HG03139 (cell line): Measurements from ENCODE around the gene LPO.

Source experiments
- ATAC-seq: cut with Tn5 transposase; IDR thresholded peaks from one replicate; pipeline ENCODE4 v1.9.1; 2021; ENCODE audit not compliant: unreplicated experiment

The LPO gene

GRCh38 chr17:58238147-58238634, at the start of gene LPO:
Gene LPO (plus strand): TSS chr17:58238584. CDS start chr17:58242980, 4,396 bp downstream.
- ATAC-seq = no peak

DNA sequence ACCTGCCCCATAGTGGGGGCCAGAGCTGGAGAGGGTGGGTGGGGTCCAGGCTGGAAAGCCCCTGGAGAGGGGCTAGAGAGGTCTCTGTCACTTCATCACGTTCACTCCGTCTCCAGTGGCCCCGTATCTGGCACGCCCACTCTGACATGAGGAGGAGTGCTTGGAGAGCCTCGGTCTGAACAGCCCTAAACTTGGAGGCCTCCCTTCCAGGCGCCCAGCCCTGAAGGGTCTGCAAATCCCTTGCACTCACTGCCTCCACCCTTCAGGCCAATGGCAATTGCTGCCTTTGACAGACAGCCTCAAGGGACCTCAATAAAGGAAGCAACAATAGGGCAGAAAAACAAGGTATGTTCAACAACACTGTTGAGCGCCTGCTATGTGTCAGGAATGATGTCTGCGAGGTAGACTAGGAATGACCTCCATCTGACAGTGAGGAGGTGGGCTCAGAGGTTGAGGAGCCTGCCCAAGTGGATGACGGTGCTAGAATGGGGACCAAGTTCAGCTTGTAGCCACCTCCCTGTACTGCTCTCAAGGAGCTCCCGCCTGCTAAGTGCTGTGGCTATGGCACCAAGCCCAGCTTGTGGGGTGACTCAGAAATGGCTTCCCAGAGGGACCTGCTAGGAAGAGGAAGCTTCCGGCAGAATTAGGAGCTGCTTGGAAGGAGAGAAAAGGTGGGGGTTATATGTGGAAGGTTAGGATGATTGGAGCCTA, 48.8 kb upstream of the LPO start:
- ATAC-seq = no peak

- ATAC-seq = no peak
Measured at GRCh38 chr17:58191241-58191896, 47.0 kb upstream of the LPO start.

DNA sequence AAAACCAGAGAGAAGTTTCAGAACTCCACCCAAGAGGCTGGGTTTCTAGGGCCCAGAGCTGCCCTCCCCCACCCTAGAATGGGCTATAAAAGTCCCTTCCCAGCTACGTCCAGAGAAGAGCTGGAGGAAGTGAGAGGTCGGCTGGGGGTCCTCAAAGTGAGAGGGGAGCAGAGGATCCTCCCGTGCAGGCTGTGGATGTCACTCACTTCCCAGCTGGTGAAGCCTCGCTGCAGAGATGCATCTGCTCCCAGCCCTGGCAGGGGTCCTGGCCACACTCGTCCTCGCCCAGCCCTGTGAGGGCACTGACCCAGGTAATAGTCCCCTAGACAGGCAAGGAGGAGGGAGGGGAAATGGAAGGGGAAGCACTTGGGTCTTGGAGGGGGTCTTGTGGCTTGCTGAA, 45.8 kb upstream of the LPO start, which contains the start of gene EPX:
Gene EPX (plus strand): TSS at position 115 of the 400 bp plus-strand sequence. CDS start 121 bp downstream, at position 236.
- ATAC-seq = no peak

DNA sequence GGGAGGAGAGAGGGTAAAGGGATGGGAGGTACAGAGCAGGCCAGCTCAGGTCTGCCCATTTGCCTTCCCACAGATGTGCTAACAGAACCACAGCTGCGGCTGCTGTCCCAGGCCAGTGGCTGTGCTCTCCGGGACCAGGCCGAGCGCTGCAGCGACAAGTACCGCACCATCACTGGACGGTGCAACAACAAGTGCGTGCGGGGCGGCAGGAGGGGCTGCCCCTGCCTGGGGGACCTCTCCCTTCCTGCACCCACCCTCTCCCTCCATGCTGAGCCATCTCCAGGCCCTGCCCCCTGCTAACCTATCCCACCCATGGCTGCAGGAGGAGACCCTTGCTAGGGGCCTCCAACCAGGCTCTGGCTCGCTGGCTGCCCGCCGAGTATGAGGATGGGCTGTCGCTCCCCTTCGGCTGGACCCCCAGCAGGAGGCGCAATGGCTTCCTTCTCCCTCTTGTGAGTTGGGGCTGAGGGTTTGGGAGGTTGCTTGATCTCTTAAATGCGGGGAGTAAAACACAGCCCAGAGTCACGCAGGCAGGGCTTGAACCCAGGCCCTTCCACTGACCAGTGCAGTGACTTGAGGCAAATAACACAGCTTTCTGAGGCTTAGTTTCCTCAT, 44.6 kb upstream of the LPO start:
- no peak for ATAC-seq

DNA sequence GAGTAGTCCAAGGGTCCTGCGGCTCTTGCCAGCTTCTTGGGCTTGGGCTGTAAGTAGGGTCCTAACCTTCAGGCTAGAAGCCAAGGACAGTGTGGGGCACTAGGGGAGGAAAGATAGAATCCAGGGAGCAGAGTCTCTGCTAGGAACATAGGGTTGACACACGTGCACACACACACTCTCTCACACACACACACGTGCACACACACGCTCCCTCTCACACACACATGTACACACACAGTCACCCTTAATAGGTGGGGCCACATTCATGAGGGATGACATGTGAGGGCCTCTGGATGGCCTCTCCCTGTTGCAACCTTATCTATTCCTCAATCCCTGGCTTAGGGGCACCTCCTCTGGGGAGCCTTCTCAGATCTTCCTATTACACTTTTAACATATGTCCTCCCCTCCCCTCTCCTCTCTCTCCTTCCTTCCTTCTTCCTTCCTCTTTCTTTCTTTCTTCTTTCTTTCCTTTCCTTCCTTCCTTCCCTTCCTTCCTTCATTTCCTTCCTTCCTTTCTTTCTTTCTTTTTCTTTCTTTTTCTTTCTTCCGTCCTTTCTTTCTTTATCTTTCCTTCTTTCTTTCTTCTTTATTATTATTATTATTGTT, 42.8 kb upstream of the LPO start:
- no peak for ATAC-seq

GRCh38 chr17:58196610-58197009, 41.8 kb upstream of the LPO start:
- no peak for ATAC-seq

DNA sequence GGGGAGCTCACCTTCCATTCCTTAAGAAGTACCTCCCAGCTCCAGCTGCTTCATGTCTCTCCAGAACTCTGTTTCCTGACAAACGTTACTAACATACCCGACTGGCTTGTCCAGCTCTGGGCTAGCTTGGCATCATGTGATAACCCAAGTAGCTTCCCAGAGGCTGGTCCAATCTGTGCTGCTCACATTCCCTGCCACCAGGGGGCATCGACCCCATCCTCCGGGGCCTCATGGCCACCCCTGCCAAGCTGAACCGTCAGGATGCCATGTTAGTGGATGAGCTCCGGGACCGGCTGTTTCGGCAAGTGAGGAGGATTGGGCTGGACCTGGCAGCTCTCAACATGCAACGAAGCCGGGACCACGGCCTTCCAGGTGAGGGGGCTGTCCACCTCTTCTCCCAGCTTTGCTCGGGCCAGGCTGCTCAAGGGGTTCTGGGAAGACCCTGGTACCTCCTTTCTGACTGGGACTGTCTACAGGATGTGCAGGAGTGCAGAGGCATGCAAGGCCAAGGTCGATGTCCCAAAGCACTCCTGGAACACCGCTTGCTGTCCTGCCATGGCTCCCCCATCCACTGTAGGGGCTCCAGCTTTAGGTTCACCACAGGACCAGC, 38.3 kb upstream of the LPO start:
- ATAC-seq = no peak

GRCh38 chr17:58202859-58203258, 35.5 kb upstream of the LPO start:
- no peak for ATAC-seq

DNA sequence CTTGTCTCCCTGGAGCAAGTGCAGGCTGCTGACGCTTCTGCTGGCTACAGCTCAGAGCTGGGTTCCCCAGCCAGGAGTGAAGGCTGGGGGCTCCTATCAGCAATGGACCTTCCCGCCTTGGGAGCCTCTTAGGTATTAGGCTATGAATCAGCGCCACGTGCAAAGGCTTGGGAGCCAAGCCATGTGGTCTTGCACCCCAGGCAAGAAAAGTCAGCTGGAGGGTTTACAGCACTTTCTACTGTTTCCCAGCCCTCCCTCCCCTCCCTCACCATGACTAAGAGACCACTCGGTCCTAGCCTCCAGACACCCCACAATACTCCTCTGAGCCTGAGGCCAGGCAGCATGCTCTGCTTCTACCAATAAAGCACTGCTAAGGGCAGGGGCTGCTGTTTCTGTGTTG, 33.6 kb upstream of the LPO start:
- no peak for ATAC-seq

DNA sequence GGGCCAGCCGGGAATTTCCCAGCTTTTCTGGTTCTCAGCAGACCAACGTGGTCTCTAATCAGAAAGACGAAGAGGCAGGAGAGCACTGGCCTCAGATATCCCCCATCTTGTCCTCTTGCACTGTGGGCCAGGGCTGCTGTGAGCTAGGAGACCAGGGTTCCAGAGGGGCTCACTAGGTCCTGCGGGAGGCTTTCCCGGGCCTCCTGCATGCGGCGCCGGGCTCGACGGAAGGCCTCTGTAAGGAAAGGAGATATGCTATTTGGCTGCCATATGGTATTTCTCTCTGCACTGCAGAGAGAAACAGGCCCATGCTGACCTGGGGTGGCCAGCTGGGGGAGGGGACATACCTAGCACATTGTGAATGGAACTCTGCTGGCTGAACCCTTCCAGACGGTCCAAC, 32.4 kb upstream of the LPO start:
- no peak for ATAC-seq

DNA sequence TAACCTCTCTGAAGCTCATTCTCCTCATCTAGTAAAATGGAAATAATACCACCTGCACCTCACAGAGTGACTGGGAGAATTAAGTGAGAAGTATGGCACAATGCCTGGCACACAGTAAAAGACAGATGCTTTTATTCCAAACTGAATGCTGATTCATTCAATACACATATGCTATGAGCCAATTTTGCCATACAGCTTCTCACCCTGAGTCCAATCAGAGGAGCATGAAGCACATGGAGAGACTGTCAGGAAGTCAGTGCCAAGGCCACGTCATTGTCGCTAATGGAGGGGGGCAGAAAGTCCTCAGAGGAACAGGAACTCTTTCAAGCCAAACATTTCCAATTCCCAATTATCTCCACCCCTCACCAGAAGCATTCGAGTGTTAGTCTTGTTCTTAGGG, 30.9 kb upstream of the LPO start:
- no peak for ATAC-seq

DNA sequence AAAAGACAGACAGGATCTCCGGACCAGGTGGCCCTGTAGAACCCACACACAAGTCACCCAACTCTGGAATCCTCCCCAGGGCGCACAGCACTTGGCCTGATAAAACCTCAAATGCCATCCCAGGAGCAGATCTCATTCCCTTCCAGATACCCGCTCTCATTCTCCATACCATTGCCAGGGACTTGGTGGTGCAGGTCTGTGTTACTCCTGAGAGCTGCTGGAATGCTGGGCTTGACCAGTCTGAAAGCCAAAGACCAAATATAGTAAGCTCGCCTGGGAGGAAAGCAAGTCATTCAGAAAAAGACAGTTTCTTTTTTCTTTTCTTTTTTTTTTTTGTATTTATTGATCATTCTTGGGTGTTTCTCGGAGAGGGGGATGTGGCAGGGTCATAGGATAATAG, 30.0 kb upstream of the LPO start:
- no peak for ATAC-seq

- no peak for ATAC-seq
Measured at GRCh38 chr17:58210922-58211321, 27.5 kb upstream of the LPO start.

DNA sequence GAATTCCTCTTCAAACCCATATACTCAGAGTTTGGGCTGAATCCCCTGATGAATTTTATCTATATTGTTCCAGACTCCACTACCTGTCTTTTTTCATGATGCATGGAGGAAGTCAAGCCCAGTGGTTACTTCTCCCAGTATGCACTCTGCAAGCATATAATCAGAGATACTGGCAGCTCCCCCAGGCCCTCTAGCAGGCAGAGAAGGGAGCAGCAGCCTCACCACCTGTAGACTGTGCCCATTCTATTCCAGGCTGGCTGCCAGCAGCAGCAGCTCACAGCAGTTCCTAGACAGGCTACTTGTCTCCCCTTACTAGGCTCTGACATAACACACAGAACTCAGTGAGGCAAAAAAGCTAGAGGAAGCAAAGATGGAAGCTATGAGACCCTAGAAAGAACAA, 22.7 kb upstream of the LPO start:
- ATAC-seq = no peak

DNA sequence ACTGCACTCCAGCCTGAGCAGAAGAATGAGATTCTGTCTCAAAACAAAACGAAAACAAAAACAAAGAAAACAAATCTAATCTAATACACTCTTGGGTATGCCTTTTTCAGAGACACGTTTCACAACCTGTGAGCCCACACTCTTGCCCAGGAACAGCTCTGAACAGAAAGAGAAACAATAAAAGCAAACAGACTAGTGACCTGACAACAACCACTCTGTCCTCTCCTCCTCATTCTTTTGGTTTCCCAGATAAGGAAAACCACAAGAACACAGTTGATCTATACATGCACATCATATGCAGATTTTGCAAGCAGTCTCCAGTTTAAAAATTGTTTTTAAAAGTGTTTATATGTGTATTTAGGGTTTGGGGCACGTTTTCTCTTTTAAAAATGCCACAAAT, 20.6 kb upstream of the LPO start:
- ATAC-seq = no peak

GRCh38 chr17:58219007-58219788, 19.2 kb upstream of the LPO start, which contains the start of gene MKS1:
Gene MKS1 (minus strand): TSS chr17:58219255. CDS start chr17:58219230, 25 bp downstream.
- ATAC-seq = peak; percentile 95

DNA sequence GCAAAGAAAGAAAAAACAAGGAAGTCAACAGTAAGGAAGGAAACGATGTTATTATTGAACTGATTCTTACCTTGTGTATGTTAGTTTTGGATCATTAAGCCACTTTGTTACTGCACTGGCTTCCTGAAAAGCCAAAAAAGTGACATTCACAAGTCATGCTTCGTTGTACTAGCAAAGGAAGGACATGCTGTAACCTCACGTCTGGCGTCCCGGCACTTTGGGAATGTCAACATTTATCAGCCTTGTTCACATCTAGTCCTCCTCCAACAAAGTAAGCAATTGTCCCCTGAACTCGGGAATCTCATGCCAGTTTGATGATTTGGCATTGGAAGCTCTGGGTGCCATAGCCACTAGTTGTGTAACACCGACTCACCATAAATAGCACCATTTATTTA, 18.6 kb upstream of the LPO start:
- ATAC-seq = no peak

DNA sequence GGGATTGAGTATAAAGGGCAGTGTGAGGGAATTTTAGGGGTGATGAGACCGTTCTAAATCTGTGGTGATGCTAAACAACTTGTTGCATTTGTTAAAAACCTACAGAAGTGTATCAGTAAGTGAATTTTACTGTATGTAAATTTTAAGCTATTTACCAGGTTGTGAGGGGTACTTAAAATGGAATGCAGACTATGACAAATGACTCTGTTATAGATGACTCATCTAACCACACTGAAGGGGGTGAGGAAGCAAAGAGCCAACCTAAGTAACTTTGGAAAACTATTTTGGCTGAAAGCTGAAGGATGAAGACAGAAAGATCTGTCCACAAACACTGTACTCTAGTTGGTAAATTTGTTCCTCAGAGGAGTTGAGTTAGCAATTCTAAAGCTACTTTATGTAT, 14.1 kb upstream of the LPO start:
- ATAC-seq = no peak

GRCh38 chr17:58227733-58228132, 10.7 kb upstream of the LPO start:
- no peak for ATAC-seq
